GM18507 (cell line): ENCODE data around the gene SLC35B3.
"Not testable (repeated sequence)": the region's sequence is repeated elsewhere in the genome, so short reads cannot be mapped to it uniquely, and the experiment has no call there.

Source experiments
- DNase-seq: peaks from one replicate; pipeline ENCODE4 v3.0.0; 2011; ENCODE audit warnings: low read depth; ENCODE audit not compliant: insufficient read length; ENCODE audit errors: extremely low spot score
- FAIRE-seq: peaks from 2 replicates; lab custom pipeline; 2011; peaks lifted over from hg19 to GRCh38; lab: Jason Lieb, UNC

The SLC35B3 gene

GRCh38 chr6:8435093-8435844 is at the start of gene SLC35B3:
Gene SLC35B3, minus strand, starts transcription at chr6:8435545.
- peak; percentile 89 for FAIRE-seq
- peak; percentile 92 for DNase-seq

- DNase-seq: no peak
- FAIRE-seq: no peak
These were observed 48.3 kb upstream of the SLC35B3 start for GRCh38 chr6:8483650-8484049.

GRCh38 chr6:8481727-8482126 is 46.4 kb upstream of the SLC35B3 start:
- DNase-seq (no peak), FAIRE-seq (peak; percentile 56)

GRCh38 chr6:8478418-8478817 is 43.1 kb upstream of the SLC35B3 start:
- DNase-seq (no peak), FAIRE-seq (no peak)

GRCh38 chr6:8476656-8477055 is 41.3 kb upstream of the SLC35B3 start:
- no peak for FAIRE-seq

GRCh38 chr6:8468552-8469356 is 33.4 kb upstream of the SLC35B3 start:
- no peak for FAIRE-seq
- DNase-seq: no peak

More at GRCh38 chr6:8476656-8477055, 41.3 kb upstream of the SLC35B3 start:
- no peak for DNase-seq

- no peak for FAIRE-seq
- no peak for DNase-seq
These were observed 27.3 kb upstream of the SLC35B3 start for GRCh38 chr6:8462694-8463093.

GRCh38 chr6:8462169-8462568 is 26.8 kb upstream of the SLC35B3 start:
- DNase-seq (no peak), FAIRE-seq (no peak)

GRCh38 chr6:8446391-8446790 is 11.0 kb upstream of the SLC35B3 start:
- FAIRE-seq: no peak
- DNase-seq: no peak

- not testable (repeated sequence) for FAIRE-seq, DNase-seq
These were observed 10.6 kb upstream of the SLC35B3 start for GRCh38 chr6:8445930-8446329.

GRCh38 chr6:8442150-8442549 is 6.8 kb upstream of the SLC35B3 start:
- FAIRE-seq: no peak
- DNase-seq: no peak

GRCh38 chr6:8441452-8441851 is 6.1 kb upstream of the SLC35B3 start:
- no peak for FAIRE-seq
- DNase-seq: no peak

GRCh38 chr6:8439601-8440268 is 4.4 kb upstream of the SLC35B3 start:
- DNase-seq: no peak
- FAIRE-seq: no peak

GRCh38 chr6:8437813-8438212 is 2.5 kb upstream of the SLC35B3 start:
- no peak for FAIRE-seq
- no peak for DNase-seq

- DNase-seq (no peak), FAIRE-seq (no peak)
These were observed 1.6 kb upstream of the SLC35B3 start for GRCh38 chr6:8436966-8437365.

- DNase-seq (no peak), FAIRE-seq (peak; percentile 36)
These were observed 462 bp upstream of the SLC35B3 start for GRCh38 chr6:8435845-8436168.

- FAIRE-seq (no peak), DNase-seq (no peak)
These were observed 635 bp downstream of the SLC35B3 start for GRCh38 chr6:8434727-8435092.

GRCh38 chr6:8432614-8433013 is 2.7 kb downstream of the SLC35B3 start:
- no peak for FAIRE-seq
- no peak for DNase-seq

- DNase-seq (no peak), FAIRE-seq (no peak)
These were observed 5.5 kb downstream of the SLC35B3 start for GRCh38 chr6:8429821-8430220.

- not testable (repeated sequence) for FAIRE-seq, DNase-seq
These were observed 8.8 kb downstream of the SLC35B3 start for GRCh38 chr6:8426544-8426943.
